ENCODE results near the gene PLCB1. TPM values are rescaled to one million over a fixed set of nuclear protein-coding genes. Genes with fewer than 3 reads are reported as not detected.
A peak's percentile ranks its signal among the peaks of the same experiment; 100 is the strongest.

PLCB1 gene
- total RNA-seq, 1 experiment from 2014 or later, result 11.3 TPM

DNA sequence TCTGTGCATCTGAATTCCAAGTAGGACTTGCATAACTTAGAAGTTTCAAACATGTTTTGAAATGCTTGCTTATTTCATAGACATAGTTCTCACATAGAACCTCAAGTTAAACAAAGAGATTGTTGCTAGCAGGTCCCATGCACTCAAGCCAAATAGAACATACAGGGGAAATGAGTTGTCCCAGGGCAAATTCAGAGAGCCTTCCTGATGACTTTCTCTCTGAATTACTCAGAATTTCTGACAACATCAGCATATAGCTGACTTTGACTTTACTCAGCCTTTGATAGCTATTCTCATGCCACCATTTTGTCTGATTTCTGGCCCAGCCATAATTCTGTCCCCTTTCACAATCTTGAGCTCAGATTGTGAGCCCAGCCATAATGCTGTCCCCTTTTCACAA is 603.6 kb downstream of the PLCB1 start (continued):
- TF ChIP-seq, protein P1, sequence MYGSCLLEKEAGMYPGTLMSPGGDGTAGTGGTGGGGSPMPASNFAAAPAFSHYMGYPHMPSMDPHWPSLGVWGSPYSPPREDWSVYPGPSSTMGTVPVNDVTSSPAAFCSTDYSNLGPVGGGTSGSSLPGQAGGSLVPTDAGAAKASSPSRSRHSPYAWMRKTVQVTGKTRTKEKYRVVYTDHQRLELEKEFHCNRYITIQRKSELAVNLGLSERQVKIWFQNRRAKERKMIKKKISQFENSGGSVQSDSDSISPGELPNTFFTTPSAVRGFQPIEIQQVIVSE (CRISPR knock-in tag; IDR thresholded peaks at IDR 0.05; ENCODE audit: borderline replicate concordance), result no peak
- TF ChIP-seq, protein P2, sequence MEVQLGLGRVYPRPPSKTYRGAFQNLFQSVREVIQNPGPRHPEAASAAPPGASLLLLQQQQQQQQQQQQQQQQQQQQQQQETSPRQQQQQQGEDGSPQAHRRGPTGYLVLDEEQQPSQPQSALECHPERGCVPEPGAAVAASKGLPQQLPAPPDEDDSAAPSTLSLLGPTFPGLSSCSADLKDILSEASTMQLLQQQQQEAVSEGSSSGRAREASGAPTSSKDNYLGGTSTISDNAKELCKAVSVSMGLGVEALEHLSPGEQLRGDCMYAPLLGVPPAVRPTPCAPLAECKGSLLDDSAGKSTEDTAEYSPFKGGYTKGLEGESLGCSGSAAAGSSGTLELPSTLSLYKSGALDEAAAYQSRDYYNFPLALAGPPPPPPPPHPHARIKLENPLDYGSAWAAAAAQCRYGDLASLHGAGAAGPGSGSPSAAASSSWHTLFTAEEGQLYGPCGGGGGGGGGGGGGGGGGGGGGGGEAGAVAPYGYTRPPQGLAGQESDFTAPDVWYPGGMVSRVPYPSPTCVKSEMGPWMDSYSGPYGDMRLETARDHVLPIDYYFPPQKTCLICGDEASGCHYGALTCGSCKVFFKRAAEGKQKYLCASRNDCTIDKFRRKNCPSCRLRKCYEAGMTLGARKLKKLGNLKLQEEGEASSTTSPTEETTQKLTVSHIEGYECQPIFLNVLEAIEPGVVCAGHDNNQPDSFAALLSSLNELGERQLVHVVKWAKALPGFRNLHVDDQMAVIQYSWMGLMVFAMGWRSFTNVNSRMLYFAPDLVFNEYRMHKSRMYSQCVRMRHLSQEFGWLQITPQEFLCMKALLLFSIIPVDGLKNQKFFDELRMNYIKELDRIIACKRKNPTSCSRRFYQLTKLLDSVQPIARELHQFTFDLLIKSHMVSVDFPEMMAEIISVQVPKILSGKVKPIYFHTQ (CRISPR knock-in tag; IDR thresholded peaks at IDR 0.05), result no peak
- TF ChIP-seq, protein P3, sequence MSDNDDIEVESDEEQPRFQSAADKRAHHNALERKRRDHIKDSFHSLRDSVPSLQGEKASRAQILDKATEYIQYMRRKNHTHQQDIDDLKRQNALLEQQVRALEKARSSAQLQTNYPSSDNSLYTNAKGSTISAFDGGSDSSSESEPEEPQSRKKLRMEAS (CRISPR knock-in tag; IDR thresholded peaks at IDR 0.05), result no peak
- no peak for TF ChIP-seq OVOL2 (CRISPR knock-in tag; IDR thresholded peaks at IDR 0.05; ENCODE audit: borderline replicate concordance)
- no peak for TF ChIP-seq FOXK1 (CRISPR knock-in tag; IDR thresholded peaks at IDR 0.05)
- TF ChIP-seq, protein P4, sequence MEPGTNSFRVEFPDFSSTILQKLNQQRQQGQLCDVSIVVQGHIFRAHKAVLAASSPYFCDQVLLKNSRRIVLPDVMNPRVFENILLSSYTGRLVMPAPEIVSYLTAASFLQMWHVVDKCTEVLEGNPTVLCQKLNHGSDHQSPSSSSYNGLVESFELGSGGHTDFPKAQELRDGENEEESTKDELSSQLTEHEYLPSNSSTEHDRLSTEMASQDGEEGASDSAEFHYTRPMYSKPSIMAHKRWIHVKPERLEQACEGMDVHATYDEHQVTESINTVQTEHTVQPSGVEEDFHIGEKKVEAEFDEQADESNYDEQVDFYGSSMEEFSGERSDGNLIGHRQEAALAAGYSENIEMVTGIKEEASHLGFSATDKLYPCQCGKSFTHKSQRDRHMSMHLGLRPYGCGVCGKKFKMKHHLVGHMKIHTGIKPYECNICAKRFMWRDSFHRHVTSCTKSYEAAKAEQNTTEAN (CRISPR knock-in tag; IDR thresholded peaks at IDR 0.05), result no peak

DNA sequence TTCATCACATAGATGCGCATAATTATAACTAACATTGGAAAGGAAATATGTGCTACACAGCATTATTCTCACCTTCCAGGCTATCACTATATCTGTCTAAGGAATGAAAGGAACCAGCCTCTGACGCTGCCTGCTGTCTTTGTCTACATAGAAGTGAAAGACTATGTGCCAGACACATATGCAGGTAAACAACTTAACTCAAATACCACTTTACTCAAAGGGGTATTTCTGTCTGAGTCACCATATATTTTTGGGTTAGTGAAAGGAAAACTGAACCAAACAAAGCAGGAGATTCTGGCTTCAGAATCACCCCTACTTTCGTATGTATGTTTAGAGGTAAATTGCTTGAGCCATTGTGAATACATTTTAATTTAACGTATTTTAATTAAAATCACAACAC is 608.2 kb downstream of the PLCB1 start:
- ChIA-PET POLR2A (no interaction called here), CTCF (no interaction called here)
- H3K4me1 Mint-ChIP-seq, result no peaks in the 10 kb centered on the region
- no peak for TF ChIP-seq ZNF416 (CRISPR knock-in tag; IDR thresholded peaks at IDR 0.05)
- H3K9me3 Mint-ChIP-seq, result no peaks in the 10 kb centered on the region
- ATAC-seq, result no peak
- no peaks in the 10 kb centered on the region; the same call in 1 of the 2 replicates for H3K36me3 Mint-ChIP-seq
- no peak for DNase-seq (ENCODE audit: low spot score)
- H3K4me3 Mint-ChIP-seq, result no peak overlapping the region
- no peaks in the 10 kb centered on the region for H3K27me3 Mint-ChIP-seq (ENCODE audit: low read depth)
- no peak overlapping the region for H3K27ac Mint-ChIP-seq

DNA sequence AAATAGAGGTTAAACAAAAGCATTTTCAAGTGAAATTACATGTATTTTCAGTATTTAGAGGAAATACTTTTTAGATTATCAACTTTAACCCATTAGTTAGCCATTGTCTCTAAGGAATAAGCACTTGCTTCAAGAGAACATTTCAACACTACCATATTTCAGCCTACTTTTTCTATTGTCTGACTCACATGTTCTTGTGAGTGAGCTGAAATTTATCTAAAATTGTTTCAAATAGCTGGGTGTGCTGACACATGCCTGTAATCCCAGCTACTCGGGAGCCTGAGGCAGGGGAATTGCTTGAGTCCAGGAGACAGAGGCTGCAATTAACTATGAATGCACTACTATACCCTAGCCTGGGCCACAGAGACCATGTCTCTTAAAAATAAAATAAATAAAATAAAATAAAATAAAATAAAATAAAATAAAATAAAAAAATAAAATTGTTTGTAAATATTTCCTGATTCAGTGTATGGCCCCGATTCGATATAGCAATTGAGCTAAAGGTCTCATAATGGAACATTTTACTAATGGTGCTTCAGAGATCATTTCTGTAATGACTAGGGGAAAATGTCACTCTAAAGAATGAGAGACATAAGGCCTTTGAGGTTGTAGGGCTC is 612.3 kb downstream of the PLCB1 start:
- H3K9me3 Mint-ChIP-seq, result no peaks in the 10 kb centered on the region
- no peaks in the 10 kb centered on the region for H3K4me1 Mint-ChIP-seq
- no peaks in the 10 kb centered on the region for H3K27me3 Mint-ChIP-seq (ENCODE audit: low read depth)
- TF ChIP-seq FOXK1 (CRISPR knock-in tag; IDR thresholded peaks at IDR 0.05) (no peak), NFE2L1 (CRISPR knock-in tag; IDR thresholded peaks at IDR 0.05) (no peak), HMGA2 (CRISPR knock-in tag; IDR thresholded peaks at IDR 0.05) (peak; percentile 92), ZNF671 (CRISPR knock-in tag; IDR thresholded peaks at IDR 0.05) (no peak), MYBL2 (CRISPR knock-in tag; IDR thresholded peaks at IDR 0.05) (no peak)
- TF ChIP-seq, protein P5, sequence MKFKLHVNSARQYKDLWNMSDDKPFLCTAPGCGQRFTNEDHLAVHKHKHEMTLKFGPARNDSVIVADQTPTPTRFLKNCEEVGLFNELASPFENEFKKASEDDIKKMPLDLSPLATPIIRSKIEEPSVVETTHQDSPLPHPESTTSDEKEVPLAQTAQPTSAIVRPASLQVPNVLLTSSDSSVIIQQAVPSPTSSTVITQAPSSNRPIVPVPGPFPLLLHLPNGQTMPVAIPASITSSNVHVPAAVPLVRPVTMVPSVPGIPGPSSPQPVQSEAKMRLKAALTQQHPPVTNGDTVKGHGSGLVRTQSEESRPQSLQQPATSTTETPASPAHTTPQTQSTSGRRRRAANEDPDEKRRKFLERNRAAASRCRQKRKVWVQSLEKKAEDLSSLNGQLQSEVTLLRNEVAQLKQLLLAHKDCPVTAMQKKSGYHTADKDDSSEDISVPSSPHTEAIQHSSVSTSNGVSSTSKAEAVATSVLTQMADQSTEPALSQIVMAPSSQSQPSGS (CRISPR knock-in tag; IDR thresholded peaks at IDR 0.05; ENCODE audit: borderline replicate concordance, low read depth), result no peak
- TF ChIP-seq, protein P6, sequence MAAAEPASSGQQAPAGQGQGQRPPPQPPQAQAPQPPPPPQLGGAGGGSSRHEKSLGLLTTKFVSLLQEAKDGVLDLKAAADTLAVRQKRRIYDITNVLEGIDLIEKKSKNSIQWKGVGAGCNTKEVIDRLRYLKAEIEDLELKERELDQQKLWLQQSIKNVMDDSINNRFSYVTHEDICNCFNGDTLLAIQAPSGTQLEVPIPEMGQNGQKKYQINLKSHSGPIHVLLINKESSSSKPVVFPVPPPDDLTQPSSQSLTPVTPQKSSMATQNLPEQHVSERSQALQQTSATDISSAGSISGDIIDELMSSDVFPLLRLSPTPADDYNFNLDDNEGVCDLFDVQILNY (CRISPR knock-in tag; IDR thresholded peaks at IDR 0.05), result no peak
- TF ChIP-seq, protein P7, sequence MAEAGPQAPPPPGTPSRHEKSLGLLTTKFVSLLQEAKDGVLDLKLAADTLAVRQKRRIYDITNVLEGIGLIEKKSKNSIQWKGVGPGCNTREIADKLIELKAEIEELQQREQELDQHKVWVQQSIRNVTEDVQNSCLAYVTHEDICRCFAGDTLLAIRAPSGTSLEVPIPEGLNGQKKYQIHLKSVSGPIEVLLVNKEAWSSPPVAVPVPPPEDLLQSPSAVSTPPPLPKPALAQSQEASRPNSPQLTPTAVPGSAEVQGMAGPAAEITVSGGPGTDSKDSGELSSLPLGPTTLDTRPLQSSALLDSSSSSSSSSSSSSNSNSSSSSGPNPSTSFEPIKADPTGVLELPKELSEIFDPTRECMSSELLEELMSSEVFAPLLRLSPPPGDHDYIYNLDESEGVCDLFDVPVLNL (CRISPR knock-in tag; IDR thresholded peaks at IDR 0.05; ENCODE audit: borderline replicate concordance, low read depth), result no peak
- H3K36me3 Mint-ChIP-seq, result no peaks in the 10 kb centered on the region; the same call in 1 of the 2 replicates
- ChIA-PET CTCF (interaction anchor here (1.0 kb wide), 2 partner anchors 15 to 22 kb away, joined by 3 to 4 read pairs; no protein-coding TSS in a partner anchor), POLR2A (no interaction called here)
- H3K27ac Mint-ChIP-seq, result no peak overlapping the region
- no peak overlapping the region for H3K4me3 Mint-ChIP-seq
- no peak for ATAC-seq
- no peak for DNase-seq (ENCODE audit: low spot score)

All from WTC11 (cell line).